Loucy (cell line): ENCODE measurements around the gene HMCN1.

ENCODE experiments used
- EZH2phosphoT487 ChIP-seq: fragments of 200-600 bp; IDR thresholded peaks from 2 replicates; pipeline ENCODE4 v1.6.1; 2018; ENCODE audit warnings: antibody characterized with exemption, mild to moderate bottlenecking, moderate library complexity, borderline replicate concordance
- TF ChIP-seq, protein P1 (sequence below): fragments of 200-600 bp; sonication (generic); conservative IDR thresholded peaks from 2 replicates; pipeline ENCODE4 v1.5.1; 2014; ENCODE audit warnings: mild to moderate bottlenecking, antibody characterized with exemption, low read length

GRCh38 chr1:185990565-185990964, 256.4 kb downstream of the HMCN1 start:
- TF ChIP-seq, protein P1, sequence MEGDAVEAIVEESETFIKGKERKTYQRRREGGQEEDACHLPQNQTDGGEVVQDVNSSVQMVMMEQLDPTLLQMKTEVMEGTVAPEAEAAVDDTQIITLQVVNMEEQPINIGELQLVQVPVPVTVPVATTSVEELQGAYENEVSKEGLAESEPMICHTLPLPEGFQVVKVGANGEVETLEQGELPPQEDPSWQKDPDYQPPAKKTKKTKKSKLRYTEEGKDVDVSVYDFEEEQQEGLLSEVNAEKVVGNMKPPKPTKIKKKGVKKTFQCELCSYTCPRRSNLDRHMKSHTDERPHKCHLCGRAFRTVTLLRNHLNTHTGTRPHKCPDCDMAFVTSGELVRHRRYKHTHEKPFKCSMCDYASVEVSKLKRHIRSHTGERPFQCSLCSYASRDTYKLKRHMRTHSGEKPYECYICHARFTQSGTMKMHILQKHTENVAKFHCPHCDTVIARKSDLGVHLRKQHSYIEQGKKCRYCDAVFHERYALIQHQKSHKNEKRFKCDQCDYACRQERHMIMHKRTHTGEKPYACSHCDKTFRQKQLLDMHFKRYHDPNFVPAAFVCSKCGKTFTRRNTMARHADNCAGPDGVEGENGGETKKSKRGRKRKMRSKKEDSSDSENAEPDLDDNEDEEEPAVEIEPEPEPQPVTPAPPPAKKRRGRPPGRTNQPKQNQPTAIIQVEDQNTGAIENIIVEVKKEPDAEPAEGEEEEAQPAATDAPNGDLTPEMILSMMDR, result no peak
- TF ChIP-seq EZH2phosphoT487, result no peak
